Mesendoderm (in vitro differentiated cells): ENCODE data around the gene ARMH3.

Experiments used
- DNase-seq: peaks from one replicate; pipeline ENCODE4 v3.0.0; 2013
- H2AK5ac ChIP-seq: 2 replicates; pipeline ENCODE4 v1.6.1; 2013; ENCODE audit warnings: low read length, inconsistent platforms
- H2BK120ac ChIP-seq: 2 replicates; pipeline ENCODE4 v1.6.1; 2013; ENCODE audit warnings: low read depth, mild to moderate bottlenecking, low read length, moderate library complexity, mixed read lengths
- H2BK15ac ChIP-seq: replicated peaks from 2 replicates; pipeline ENCODE4 v1.6.1; 2013; ENCODE audit warnings: low read depth, mild to moderate bottlenecking, moderate library complexity
- H2BK5ac ChIP-seq: 2 replicates; pipeline ENCODE4 v1.6.1; 2013; ENCODE audit warnings: low read length, inconsistent platforms
- H3K18ac ChIP-seq: 2 replicates; pipeline ENCODE4 v1.6.1; 2013; ENCODE audit warnings: mild to moderate bottlenecking, low read length, mixed read lengths
- H3K23ac ChIP-seq: one replicate; pipeline ENCODE4 v1.6.1; 2013; ENCODE audit warnings: low read length
- H3K27ac ChIP-seq: 2 replicates; pipeline ENCODE4 v1.5.1; 2013; ENCODE audit warnings: low read depth, mild to moderate bottlenecking, inconsistent platforms, low read length, moderate library complexity
- H3K27me3 ChIP-seq: 2 replicates; pipeline ENCODE4 v1.6.1; 2013; ENCODE audit warnings: low read length, control low read depth, mild to moderate bottlenecking, inconsistent platforms; ENCODE audit not compliant: insufficient read depth, poor library complexity
- H3K36me3 ChIP-seq: 2 replicates; pipeline ENCODE4 v1.6.1; 2013; ENCODE audit warnings: low read length, inconsistent platforms; ENCODE audit not compliant: control insufficient read depth, insufficient read depth
- H3K4ac ChIP-seq: one replicate; pipeline ENCODE4 v1.6.1; 2013; ENCODE audit warnings: low read depth, mild to moderate bottlenecking, low read length, moderate library complexity
- H3K4me1 ChIP-seq: 2 replicates; pipeline ENCODE4 v1.6.1; 2013; ENCODE audit warnings: low read depth, low read length, inconsistent platforms; ENCODE audit not compliant: control insufficient read depth
- H3K4me2 ChIP-seq: 2 replicates; pipeline ENCODE4 v1.6.1; 2013; ENCODE audit warnings: low read length
- H3K4me3 ChIP-seq: 2 replicates; pipeline ENCODE4 v1.5.1; 2013; ENCODE audit warnings: mild to moderate bottlenecking, low read length
- H3K56ac ChIP-seq: one replicate; pipeline ENCODE4 v1.6.1; 2013; ENCODE audit warnings: low read length
- H3K79me1 ChIP-seq: 2 replicates; pipeline ENCODE4 v1.6.1; 2013; ENCODE audit warnings: low read length, inconsistent platforms
- H3K79me2 ChIP-seq: 2 replicates; pipeline ENCODE4 v1.6.1; 2013; ENCODE audit warnings: mild to moderate bottlenecking, low read length; ENCODE audit not compliant: control insufficient read depth, insufficient read depth
- H3K9ac ChIP-seq: 2 replicates; pipeline ENCODE4 v1.6.1; 2013; ENCODE audit warnings: low read length, inconsistent platforms
- H4K5ac ChIP-seq: one replicate; pipeline ENCODE4 v1.6.1; 2013; ENCODE audit warnings: low read length
- H4K8ac ChIP-seq: one replicate; pipeline ENCODE4 v1.6.1; 2013; ENCODE audit warnings: low read depth, mild to moderate bottlenecking, control low read depth, low read length, moderate library complexity
- WGBS: extraction: QIAGEN DNeasy Blood & Tissue Kit; methylation state at CpG from one replicate; pipeline ENCODE4 v1.1.7; 2013; ENCODE audit warnings: low lambda C conversion rate, missing lambda C conversion rate; ENCODE audit not compliant: insufficient coverage; ENCODE audit errors: extremely low coverage; 5-methylcytosine and 5-hydroxymethylcytosine counted together

ARMH3 gene

DNA sequence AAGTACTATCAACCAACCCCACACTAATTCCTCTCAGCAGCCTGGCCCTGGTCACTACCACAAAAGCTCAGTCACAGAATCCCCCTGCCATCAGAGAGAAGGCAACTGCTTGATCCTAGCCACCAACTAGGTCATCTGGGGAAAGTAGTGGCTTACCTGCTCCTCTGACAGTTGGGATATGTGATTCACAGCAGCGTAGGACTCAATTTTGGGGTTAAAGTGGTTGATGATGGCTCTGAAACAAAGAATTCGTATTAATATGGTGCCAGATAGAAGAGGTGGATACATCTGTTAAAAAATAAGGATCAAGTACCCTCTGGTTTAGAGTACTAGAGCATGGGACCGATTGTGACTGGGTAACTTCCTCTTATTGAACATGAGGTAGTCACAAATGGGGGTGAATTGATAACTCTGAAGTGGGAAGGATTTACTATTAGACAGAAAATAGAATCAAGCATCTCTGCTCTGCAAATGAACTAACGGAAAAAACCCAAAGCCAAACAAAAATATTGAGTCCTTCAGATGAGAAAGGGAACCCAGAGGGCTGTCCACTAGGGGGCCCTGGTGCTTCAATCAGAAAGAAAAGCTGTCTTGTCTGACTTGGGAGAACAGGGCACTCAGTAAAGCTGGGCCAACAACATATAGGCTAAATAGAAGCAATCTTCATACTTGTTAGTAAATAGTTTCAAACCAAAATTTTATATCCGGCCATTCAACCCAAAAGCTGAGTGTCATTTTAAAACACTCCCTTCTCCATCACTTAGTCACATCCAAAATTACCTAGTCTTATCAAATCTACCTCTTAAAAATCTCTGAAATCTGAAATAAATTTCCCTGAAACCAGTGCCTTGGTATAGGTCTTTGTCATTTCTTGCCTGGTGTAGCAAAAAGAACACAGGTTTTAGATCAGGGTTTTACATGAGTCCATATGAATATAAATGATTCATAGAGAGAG is 166.4 kb downstream of the ARMH3 start:
- Histone ChIP-seq H3K36me3 (no peaks in the 10 kb centered on the region), H4K8ac (no peak overlapping the region), H3K4me1 (peaks cover 7% of the 10 kb centered on the region), H3K79me1 (no peaks in the 10 kb centered on the region), H3K4ac (no peak overlapping the region), H2BK120ac (no peak overlapping the region), H3K23ac (no peak overlapping the region), H3K27me3 (no peaks in the 10 kb centered on the region), H2BK5ac (no peak overlapping the region), H3K18ac (no peak overlapping the region), H3K4me2 (no peak overlapping the region), H3K9ac (no peak overlapping the region), H3K4me3 (no peak overlapping the region), H2AK5ac (no peak overlapping the region), H3K56ac (peak overlapping the region; percentile 5), H3K27ac (no peak overlapping the region), H4K5ac (no peak overlapping the region), H3K79me2 (no peaks in the 10 kb centered on the region), H2BK15ac (no peak overlapping the region)
- WGBS, result no CpG with 5 or more reads among the region's 5 CpGs
- DNase-seq, result peak; percentile 83

GRCh38 chr10:101888251-101888949 is 167.6 kb downstream of the ARMH3 start:
- DNase-seq, result no peak
- H3K79me2 ChIP-seq, result no peaks in the 10 kb centered on the region
- WGBS, result no CpG with 5 or more reads among the region's 2 CpGs
- H3K4me1 ChIP-seq, result peaks cover 2% of the 10 kb centered on the region
- H2BK120ac ChIP-seq, result no peak overlapping the region
- H3K4me2 ChIP-seq, result no peak overlapping the region
- no peak overlapping the region for H3K4ac ChIP-seq
- H3K9ac ChIP-seq, result no peak overlapping the region
- H2BK5ac ChIP-seq, result no peak overlapping the region
- no peak overlapping the region for H2BK15ac ChIP-seq
- no peaks in the 10 kb centered on the region for H3K79me1 ChIP-seq
- no peak overlapping the region for H3K23ac ChIP-seq
- no peak overlapping the region for H3K27ac ChIP-seq
- no peaks in the 10 kb centered on the region for H3K36me3 ChIP-seq
- H4K8ac ChIP-seq, result no peak overlapping the region
- no peak overlapping the region for H4K5ac ChIP-seq
- no peak overlapping the region for H3K18ac ChIP-seq
- H3K27me3 ChIP-seq, result no peaks in the 10 kb centered on the region
- H3K56ac ChIP-seq, result no peak overlapping the region
- no peak overlapping the region for H3K4me3 ChIP-seq
- no peak overlapping the region for H2AK5ac ChIP-seq

DNA sequence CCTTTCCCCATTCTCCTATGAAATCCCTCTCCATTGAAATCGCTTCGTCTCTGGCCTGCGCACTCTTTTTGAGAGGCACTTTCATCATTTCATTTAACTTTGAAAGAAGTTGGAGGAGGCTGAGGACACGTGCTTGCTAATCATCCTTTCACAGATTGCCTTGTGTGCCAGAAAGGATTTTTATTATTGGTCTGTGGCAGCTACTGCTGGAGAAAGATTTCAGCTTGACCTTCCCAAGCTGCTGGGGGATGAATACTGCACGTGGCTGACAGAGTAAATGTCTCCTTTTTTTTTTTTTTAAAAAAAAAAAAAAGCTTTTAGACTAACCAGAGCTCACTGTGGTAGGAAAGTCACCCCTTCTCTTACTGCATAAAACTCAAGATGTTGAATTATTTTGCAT is 168.2 kb downstream of the ARMH3 start:
- no CpG with 5 or more reads among the region's 5 CpGs for WGBS
- no peak overlapping the region for H2BK120ac ChIP-seq
- no peak overlapping the region for H3K4ac ChIP-seq
- no peak for DNase-seq
- no peaks in the 10 kb centered on the region for H3K36me3 ChIP-seq
- H3K27ac ChIP-seq, result no peak overlapping the region
- no peak overlapping the region for H3K23ac ChIP-seq
- no peak overlapping the region for H3K9ac ChIP-seq
- H3K4me1 ChIP-seq, result no peaks in the 10 kb centered on the region
- H2AK5ac ChIP-seq, result no peak overlapping the region
- no peak overlapping the region for H2BK5ac ChIP-seq
- no peak overlapping the region for H4K5ac ChIP-seq
- H3K4me2 ChIP-seq, result no peak overlapping the region
- H3K79me1 ChIP-seq, result no peaks in the 10 kb centered on the region
- no peaks in the 10 kb centered on the region for H3K79me2 ChIP-seq
- no peak overlapping the region for H3K56ac ChIP-seq
- no peak overlapping the region for H3K18ac ChIP-seq
- H3K27me3 ChIP-seq, result no peaks in the 10 kb centered on the region
- no peak overlapping the region for H3K4me3 ChIP-seq
- H4K8ac ChIP-seq, result no peak overlapping the region
- no peak overlapping the region for H2BK15ac ChIP-seq

- Histone ChIP-seq H3K36me3 (no peaks in the 10 kb centered on the region), H2BK5ac (no peak overlapping the region), H3K18ac (no peak overlapping the region), H3K27me3 (no peaks in the 10 kb centered on the region), H3K4me3 (no peak overlapping the region), H3K56ac (no peak overlapping the region), H3K4ac (no peak overlapping the region), H2AK5ac (no peak overlapping the region), H3K79me1 (no peaks in the 10 kb centered on the region), H3K4me1 (no peaks in the 10 kb centered on the region), H3K79me2 (no peaks in the 10 kb centered on the region), H4K8ac (no peak overlapping the region), H2BK15ac (no peak overlapping the region), H2BK120ac (no peak overlapping the region), H3K9ac (no peak overlapping the region), H3K27ac (no peak overlapping the region), H4K5ac (no peak overlapping the region), H3K23ac (no peak overlapping the region), H3K4me2 (no peak overlapping the region)
- no CpG with 5 or more reads among the region's 1 CpG for WGBS
- no peak for DNase-seq
Observed at GRCh38 chr10:101886521-101887312, 169.3 kb downstream of the ARMH3 start.

- H2BK120ac ChIP-seq, result no peak overlapping the region
- H4K8ac ChIP-seq, result no peak overlapping the region
- no peak overlapping the region for H3K23ac ChIP-seq
- H3K27ac ChIP-seq, result no peak overlapping the region
- H3K27me3 ChIP-seq, result no peaks in the 10 kb centered on the region
- no peak overlapping the region for H3K4ac ChIP-seq
- no peak overlapping the region for H3K4me3 ChIP-seq
- H4K5ac ChIP-seq, result no peak overlapping the region
- no CpG with 5 or more reads among the region's 2 CpGs for WGBS
- no peak overlapping the region for H2BK15ac ChIP-seq
- no peak overlapping the region for H2AK5ac ChIP-seq
- no peak overlapping the region for H3K18ac ChIP-seq
- H3K79me2 ChIP-seq, result no peaks in the 10 kb centered on the region
- H3K4me1 ChIP-seq, result no peaks in the 10 kb centered on the region
- DNase-seq, result no peak
- no peak overlapping the region for H2BK5ac ChIP-seq
- H3K4me2 ChIP-seq, result no peak overlapping the region
- no peaks in the 10 kb centered on the region for H3K36me3 ChIP-seq
- no peak overlapping the region for H3K56ac ChIP-seq
- H3K9ac ChIP-seq, result no peak overlapping the region
- no peaks in the 10 kb centered on the region for H3K79me1 ChIP-seq
Observed at GRCh38 chr10:101881036-101881774, 174.8 kb downstream of the ARMH3 start.
